GM12874 (cell line): ENCODE measurements around the gene TTC23.

Experiments
- TF ChIP-seq, protein P1 (sequence below): IDR thresholded peaks from 2 replicates; pipeline ENCODE4 v1.5.1; 2011; ENCODE audit warnings: low read depth, mild to moderate bottlenecking, control low read depth, low read length, moderate library complexity; ENCODE audit not compliant: insufficient read depth

The TTC23 gene

DNA sequence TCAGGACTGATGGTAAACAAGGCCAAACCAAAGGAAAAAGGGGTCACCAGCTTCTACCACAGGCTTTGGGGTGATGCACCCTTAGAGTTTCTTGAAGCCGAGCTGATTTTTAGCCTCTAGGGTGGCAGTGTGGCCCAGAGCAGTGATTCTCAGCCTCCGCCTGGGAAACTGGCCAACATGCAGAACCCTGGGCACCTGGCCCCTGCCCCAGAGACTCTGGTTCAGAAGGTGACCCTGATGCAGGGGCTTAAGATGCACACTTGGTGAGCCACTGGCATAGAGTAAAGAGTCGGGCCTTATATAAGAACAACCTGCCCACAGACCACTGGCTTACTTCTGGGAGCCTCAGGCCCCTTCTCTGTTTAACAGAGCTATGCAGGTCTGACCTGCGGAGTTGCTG, 100.0 kb downstream of the TTC23 start:
- TF ChIP-seq, protein P1, sequence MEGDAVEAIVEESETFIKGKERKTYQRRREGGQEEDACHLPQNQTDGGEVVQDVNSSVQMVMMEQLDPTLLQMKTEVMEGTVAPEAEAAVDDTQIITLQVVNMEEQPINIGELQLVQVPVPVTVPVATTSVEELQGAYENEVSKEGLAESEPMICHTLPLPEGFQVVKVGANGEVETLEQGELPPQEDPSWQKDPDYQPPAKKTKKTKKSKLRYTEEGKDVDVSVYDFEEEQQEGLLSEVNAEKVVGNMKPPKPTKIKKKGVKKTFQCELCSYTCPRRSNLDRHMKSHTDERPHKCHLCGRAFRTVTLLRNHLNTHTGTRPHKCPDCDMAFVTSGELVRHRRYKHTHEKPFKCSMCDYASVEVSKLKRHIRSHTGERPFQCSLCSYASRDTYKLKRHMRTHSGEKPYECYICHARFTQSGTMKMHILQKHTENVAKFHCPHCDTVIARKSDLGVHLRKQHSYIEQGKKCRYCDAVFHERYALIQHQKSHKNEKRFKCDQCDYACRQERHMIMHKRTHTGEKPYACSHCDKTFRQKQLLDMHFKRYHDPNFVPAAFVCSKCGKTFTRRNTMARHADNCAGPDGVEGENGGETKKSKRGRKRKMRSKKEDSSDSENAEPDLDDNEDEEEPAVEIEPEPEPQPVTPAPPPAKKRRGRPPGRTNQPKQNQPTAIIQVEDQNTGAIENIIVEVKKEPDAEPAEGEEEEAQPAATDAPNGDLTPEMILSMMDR, result no peak

DNA sequence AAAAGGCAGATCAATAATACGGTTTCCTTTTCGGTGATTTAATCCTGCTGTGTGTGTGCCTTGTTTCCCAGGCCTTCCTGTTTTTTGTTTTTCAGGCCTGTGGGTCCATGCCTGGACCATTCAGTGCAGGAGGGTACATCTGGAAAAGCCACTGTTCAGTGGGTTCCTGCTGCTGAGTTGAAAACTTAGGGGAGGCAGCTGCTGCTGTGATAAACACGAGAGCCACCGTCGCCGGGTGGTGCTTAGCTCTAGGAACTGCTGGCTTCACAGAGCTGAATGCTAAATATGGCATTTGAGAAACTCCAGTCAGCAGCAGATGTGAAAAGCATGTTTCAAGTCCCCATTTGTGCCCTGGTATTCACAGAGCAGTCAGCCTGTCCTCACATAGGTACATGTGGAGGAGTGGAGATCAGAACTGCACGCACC, 100.5 kb downstream of the TTC23 start:
- TF ChIP-seq, protein P1, result no peak

DNA sequence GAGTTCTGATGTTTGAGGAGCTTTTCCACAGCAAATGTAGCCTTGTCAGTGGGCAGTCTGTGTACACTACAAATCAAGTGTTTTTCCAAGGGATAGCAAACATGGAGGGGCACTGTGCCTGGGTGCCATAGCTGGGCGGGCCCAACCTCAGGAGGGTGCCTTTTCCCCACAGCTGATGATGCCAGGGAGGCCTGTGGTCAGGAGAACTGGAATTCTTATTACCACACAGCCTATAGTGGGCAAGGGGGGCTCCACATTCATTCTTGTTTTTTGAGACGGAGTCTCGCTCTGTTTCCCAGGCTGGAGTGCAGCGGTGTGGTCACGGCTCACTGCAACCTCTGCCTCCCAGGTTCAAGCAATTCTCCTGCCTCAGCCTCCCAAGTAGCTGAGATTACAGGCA, 102.7 kb downstream of the TTC23 start:
- TF ChIP-seq, protein P1, result no peak

DNA sequence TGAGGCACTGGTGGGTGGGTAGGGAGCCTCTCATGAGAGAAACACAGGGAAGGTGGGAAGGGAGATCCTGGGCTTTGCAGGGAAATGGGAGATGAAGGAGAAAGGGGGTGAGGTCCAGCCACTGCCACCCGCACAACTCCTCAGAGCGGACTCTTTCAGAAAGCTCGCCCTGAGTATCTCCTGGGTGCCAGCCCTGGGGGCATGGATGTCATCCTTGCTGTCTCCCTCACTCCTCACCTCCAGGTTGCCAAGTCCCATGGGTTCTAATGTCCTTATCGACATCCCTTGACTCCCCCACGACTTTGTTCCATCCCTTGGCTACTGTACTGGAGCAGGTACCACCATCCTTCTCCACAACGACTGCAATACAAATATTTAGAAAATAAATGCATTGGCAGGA, 103.6 kb downstream of the TTC23 start:
- TF ChIP-seq, protein P1, result no peak

DNA sequence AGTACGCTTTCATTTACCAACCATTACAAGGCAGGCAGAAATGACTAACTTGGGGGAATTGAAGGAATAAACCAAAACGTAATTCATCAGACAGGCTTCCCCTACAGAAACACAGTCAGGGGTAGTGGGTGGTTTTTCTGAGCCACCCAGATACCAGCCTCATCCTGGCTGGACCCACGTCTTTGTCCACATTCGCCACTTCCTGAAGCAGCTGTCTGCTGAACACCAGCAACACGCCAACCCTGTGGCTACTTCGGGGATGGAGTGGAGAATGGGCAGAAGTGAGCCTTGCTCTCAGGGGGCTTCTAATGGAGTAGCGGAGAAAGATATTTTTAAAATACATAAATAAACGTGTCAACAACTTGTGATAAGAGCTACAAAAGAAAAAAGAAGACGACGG, 104.4 kb downstream of the TTC23 start:
- TF ChIP-seq, protein P1, result no peak

DNA sequence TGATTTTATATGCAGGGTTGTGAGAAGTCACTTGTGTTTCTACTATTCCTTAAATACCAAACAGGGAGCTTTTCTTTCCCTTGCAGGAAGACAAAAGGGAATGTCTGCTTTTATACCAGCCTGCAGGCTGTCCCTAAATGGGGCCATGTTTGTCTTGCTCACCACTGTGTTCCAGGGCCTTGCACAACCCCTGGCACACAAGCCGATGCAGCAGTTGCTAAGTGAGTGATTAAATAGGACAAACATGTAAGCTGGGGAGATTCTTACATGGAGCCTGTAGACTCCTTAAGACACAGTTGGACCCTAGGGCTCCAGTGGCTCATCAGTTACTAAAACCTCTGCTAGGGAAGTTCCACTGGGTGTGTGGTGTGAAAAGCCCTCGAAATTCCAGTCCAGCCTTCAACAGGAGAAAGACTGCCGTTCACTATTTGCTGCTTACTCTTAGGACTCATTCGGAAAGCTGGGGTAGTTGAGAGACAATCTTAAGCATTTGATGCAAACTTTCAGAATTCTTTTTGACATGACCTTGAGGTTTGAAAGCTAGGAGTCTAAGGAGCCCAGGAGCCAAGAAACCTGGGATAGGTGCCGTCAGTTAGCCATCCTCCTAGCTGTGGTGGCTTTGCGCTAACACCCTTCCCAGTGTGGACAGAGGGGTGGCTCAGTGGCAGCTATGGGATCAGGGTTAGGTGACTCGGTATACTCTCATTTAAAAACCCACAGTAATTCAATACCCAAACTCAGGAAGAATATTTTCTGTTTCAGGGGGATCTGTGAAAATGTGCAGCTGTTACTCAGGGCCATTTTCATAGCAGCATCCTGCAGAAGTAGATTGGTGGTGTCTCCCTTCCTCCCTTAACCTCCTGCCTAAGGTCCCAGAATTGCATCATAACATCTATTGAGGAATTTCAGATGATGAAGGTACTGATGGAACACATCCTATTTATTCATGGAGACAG, 105.4 kb downstream of the TTC23 start:
- TF ChIP-seq, protein P1, result no peak

DNA sequence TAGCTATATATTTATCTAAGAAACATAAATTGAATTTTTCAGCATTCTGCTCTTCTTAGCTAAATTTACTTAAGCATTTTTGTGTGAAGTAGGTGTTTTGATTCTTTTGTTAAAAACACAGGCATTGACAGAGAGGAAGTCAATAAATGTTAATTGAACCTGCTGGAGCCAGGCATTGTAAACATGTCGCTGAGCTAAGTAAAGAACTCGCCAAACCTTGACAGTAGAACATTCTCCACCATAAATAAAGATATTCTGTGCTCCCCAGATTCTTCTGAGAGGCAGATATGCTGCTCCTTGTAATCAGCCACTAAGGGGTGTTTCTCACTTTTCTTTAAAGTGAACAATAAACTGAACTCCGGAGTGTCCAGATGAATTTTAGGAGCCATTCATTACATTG, 106.1 kb downstream of the TTC23 start:
- TF ChIP-seq, protein P1, result no peak
